Measurements from ENCODE around the gene SCRN2.

The SCRN2 gene

DNA sequence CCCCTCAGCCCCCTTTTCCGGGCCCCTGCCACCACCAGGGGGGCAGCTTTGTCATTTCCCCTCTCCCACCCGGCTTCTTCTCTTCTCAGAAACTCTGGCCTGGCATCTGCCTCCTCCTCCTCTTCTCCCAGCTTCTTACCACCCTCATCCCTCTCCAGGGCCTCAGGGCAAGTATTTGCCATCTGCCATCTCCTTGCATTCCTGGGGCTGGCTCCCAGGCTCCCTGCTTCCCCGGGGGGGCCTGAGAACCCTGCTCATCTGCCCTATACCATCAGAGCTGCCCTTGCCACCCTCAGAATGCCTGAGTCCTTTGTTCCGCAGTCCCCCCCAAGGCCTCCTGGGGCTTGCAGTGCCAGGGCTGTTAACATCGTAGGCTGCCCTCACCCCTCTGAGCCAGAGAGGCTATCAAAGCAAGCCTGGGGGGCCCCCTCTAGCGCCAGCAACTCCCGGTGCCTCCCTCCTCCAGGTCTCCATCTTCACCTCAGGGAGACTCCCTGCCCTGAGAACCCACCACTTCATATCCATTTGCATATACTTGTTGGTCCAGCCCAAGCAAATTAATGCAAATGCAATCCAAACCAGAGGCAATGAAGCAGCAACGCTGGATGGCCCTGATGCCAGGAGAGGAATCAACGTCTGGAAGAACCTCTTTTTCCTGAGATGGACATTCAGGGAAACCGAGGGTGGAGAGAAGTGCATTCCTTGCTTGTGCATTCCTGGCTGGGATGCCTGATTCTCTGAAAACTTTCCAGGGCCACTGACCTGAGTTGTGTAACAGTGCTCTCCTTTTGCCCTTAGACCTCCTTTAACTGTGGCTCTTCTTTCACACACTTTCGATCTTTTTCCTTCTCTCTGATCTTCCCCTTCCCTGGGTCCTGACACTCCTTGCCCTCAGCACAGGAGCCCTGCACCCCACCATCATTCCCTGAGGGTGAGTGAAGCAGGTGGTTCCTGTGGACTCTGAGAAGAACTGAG, 34.2 kb upstream of the SCRN2 start:
- TF ChIP-seq CTCF (IDR thresholded peaks at IDR 0.05; ENCODE audit: borderline replicate concordance, insufficient read depth, low read depth, low read length): no peak

GRCh38 chr17:47873200-47874090, 32.4 kb upstream of the SCRN2 start:
- no peak for TF ChIP-seq CTCF (IDR thresholded peaks at IDR 0.05; ENCODE audit: borderline replicate concordance, insufficient read depth, low read depth, low read length)
- H3K4me3 ChIP-seq (ENCODE audit: low read depth, low read length): no peak overlapping the region

More for the DNA sequence above, 34.2 kb upstream of the SCRN2 start:
- H3K4me3 ChIP-seq (ENCODE audit: low read depth, low read length): no peak overlapping the region

GRCh38 chr17:47872651-47873161, 31.6 kb upstream of the SCRN2 start:
- no peak overlapping the region for H3K4me3 ChIP-seq (ENCODE audit: low read depth, low read length)
- no peak for TF ChIP-seq CTCF (IDR thresholded peaks at IDR 0.05; ENCODE audit: borderline replicate concordance, insufficient read depth, low read depth, low read length)

DNA sequence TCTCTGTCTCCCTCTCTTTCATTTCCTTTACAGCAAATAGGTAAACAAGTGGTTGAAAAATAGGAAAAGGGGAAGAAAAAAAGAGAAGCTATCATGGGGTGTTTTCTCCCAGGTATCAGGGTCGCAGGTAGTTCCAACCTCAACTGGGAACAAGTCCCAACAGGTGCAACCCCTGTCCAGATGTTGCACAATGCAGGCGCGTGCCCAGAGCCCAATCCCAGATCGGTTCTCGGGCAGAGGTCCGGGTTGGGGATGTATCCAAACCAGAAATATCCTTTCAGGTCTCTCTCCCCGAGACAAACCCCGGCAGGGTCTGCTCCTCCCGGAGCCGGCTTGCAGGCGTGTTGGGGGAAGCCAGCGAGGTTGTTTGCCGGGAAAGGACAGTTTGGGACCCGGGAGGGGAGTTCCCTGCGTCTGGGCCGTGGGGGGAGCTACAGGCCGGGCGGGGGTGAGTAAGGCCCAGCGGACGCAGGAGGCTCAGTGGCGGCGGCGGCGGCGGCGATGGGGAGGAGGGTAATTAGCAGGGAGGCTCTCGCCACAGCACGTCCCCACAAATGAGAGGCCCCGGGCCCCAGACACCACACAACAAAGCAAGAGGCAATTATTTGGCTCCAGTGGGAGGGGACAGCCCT, 31.1 kb upstream of the SCRN2 start:
- no peak overlapping the region for H3K4me3 ChIP-seq (ENCODE audit: low read depth, low read length)
- TF ChIP-seq CTCF (IDR thresholded peaks at IDR 0.05; ENCODE audit: borderline replicate concordance, insufficient read depth, low read depth, low read length): no peak

GRCh38 chr17:47871048-47871447, 30.0 kb upstream of the SCRN2 start:
- no peak for TF ChIP-seq CTCF (IDR thresholded peaks at IDR 0.05; ENCODE audit: borderline replicate concordance, insufficient read depth, low read depth, low read length)
- no peak overlapping the region for H3K4me3 ChIP-seq (ENCODE audit: low read depth, low read length)

GRCh38 chr17:47870056-47870455, 29.0 kb upstream of the SCRN2 start:
- H3K4me3 ChIP-seq (ENCODE audit: low read depth, low read length): no peak overlapping the region

More at GRCh38 chr17:47870056-47870455, 29.0 kb upstream of the SCRN2 start:
- TF ChIP-seq CTCF (IDR thresholded peaks at IDR 0.05; ENCODE audit: borderline replicate concordance, insufficient read depth, low read depth, low read length): no peak

All from GM12875 (cell line).